Measurements from ENCODE around the gene CDKL5. TPM values are rescaled to one million over a fixed set of nuclear protein-coding genes. Genes with fewer than 3 reads are reported as not detected.

The CDKL5 gene
- total and polyA plus RNA-seq, 10 donors, result 0.24 to 10.6 (median 7.0) TPM

DNA sequence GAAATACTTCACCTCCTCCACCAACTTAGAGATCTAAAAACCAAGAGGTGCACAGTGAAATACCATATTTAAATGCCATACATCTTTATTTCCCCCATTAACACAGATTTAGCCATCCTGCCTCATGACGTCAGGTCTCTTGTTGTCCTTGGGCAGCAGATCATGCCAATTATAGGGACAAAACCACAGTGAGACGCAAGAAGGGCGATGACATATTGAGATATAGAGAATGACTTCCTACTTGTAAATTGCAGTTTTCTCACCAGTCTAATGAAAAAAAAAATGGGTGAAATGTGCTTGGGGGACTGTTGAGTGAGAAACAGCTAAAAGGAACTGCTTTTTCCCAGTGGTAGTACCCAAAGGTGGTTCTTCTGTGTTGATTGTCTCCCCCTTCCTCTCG lies 222.2 kb downstream of the CDKL5 start:
- intact Hi-C loops (cut with DNase I; ENCODE audit: low total_unique reads), result no loop called here
- H3K27ac ChIP-seq, result no peak overlapping the region
- H3K4me1 ChIP-seq, result no peaks in the 10 kb centered on the region
- H3K36me3 ChIP-seq, result no peaks in the 10 kb centered on the region
- no peak overlapping the region for H3K4me3 ChIP-seq
- no peak for DNase-seq
- TF ChIP-seq POLR2AphosphoS5 (IDR thresholded peaks at IDR 0.05) (no peak), POLR2A (IDR thresholded peaks at IDR 0.05) (no peak)
- TF ChIP-seq, protein P1, sequence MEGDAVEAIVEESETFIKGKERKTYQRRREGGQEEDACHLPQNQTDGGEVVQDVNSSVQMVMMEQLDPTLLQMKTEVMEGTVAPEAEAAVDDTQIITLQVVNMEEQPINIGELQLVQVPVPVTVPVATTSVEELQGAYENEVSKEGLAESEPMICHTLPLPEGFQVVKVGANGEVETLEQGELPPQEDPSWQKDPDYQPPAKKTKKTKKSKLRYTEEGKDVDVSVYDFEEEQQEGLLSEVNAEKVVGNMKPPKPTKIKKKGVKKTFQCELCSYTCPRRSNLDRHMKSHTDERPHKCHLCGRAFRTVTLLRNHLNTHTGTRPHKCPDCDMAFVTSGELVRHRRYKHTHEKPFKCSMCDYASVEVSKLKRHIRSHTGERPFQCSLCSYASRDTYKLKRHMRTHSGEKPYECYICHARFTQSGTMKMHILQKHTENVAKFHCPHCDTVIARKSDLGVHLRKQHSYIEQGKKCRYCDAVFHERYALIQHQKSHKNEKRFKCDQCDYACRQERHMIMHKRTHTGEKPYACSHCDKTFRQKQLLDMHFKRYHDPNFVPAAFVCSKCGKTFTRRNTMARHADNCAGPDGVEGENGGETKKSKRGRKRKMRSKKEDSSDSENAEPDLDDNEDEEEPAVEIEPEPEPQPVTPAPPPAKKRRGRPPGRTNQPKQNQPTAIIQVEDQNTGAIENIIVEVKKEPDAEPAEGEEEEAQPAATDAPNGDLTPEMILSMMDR (IDR thresholded peaks at IDR 0.05 in 8 of 11, conservative IDR thresholded peaks at IDR 0.05 in 3 of 11), result no peak
- H3K27me3 ChIP-seq (replicated peaks in 1 of 7), result no peaks in the 10 kb centered on the region
- H3K9me3 ChIP-seq, result no peaks in the 10 kb centered on the region
- 40 to 81% (median 66%) methylated on average over 4 of the region's 4 CpGs for WGBS, 5 donors

DNA sequence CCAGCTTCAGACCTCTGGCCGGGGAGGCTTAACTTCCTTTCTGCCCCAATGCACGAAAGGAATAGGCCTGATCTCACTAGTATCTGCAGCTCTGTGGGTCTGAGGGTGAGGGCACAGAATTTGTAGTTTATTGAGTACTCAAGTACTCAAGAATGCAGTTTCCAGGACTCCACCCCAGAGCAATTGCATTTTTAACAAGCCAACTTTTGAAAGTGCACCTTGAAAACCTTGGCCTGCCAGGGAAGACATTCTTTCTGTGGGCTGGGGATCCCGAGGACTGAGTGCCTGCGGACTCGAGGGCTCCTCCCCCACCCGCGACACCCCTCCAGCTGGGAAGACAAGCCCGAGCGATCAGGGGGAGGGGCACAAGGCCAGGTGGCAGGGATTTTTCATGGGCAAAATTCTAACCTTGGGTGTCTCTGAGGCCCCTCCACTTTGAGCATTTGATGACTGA lies 224.1 kb downstream of the CDKL5 start:
- intact Hi-C loops (cut with DNase I; ENCODE audit: low total_unique reads), result no loop called here
- Histone ChIP-seq H3K27me3 (replicated peaks in 1 of 7) (no peaks in the 10 kb centered on the region), H3K4me1 (no peaks in the 10 kb centered on the region), H3K36me3 (no peaks in the 10 kb centered on the region), H3K4me3 (no peak overlapping the region), H3K9me3 (no peaks in the 10 kb centered on the region), H3K27ac (no peak overlapping the region)
- WGBS, 5 donors, result 56 to 85% (median 80%) methylated on average over 2 to 9 of the region's 9 CpGs
- no peak for DNase-seq
- TF ChIP-seq, protein P1 (IDR thresholded peaks at IDR 0.05 in 8 of 11, conservative IDR thresholded peaks at IDR 0.05 in 3 of 11), result no peak
- TF ChIP-seq POLR2A (IDR thresholded peaks at IDR 0.05) (no peak), POLR2AphosphoS5 (IDR thresholded peaks at IDR 0.05) (no peak)

DNA sequence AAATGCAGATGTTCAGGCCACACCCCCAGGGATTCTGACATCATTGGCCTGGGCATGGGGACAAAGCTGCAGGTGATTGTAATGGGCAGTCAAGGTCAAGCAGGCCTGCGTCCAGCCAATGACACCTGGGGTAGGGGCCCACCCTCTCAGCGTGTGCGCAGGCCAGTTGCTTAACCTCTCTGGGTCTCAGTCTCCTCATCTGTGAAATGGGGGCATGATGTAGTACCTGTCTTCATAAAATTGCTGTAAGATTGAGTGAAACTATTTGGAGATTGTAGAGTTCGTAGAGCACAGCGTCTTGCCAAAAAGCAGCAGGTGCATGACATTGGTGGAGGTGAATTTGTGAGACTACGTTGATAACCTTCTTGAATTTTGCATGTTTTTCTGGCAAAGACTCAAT lies 225.3 kb downstream of the CDKL5 start:
- H3K4me3 ChIP-seq, result no peak overlapping the region
- TF ChIP-seq POLR2AphosphoS5 (IDR thresholded peaks at IDR 0.05) (no peak), POLR2A (IDR thresholded peaks at IDR 0.05) (no peak)
- TF ChIP-seq, protein P1 (IDR thresholded peaks at IDR 0.05 in 8 of 11, conservative IDR thresholded peaks at IDR 0.05 in 3 of 11), result no peak
- no peaks in the 10 kb centered on the region for H3K36me3 ChIP-seq
- no peak overlapping the region for H3K27ac ChIP-seq
- intact Hi-C loops (cut with DNase I; ENCODE audit: low total_unique reads), result no loop called here
- no peak for DNase-seq
- no peaks in the 10 kb centered on the region for H3K9me3 ChIP-seq
- H3K4me1 ChIP-seq, result no peaks in the 10 kb centered on the region
- no peaks in the 10 kb centered on the region for H3K27me3 ChIP-seq (replicated peaks in 1 of 7)
- 81 to 100% (median 90%) methylated on average over 5 to 6 of the region's 6 CpGs for WGBS, 5 donors

DNA sequence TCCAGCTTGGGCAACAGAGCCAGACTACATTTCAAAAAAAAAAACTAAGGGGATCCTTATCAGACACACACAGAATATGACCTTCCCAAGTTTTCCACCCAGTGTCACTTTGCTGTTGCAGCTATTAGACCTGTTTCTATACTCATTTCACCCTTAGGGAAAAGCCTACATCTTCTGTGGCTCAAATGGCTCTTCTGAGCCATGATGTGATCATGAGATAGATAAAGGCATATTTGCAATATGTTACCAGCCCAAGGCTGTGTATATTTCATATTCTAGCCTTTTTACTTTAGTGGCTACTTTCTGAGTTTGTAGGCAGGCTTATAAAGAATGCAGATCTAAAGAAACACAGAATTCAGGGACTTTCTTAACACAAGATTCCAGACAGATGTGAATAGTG lies 227.2 kb downstream of the CDKL5 start:
- no peak for DNase-seq
- Histone ChIP-seq H3K36me3 (no peaks in the 10 kb centered on the region), H3K27me3 (replicated peaks in 1 of 7) (no peaks in the 10 kb centered on the region), H3K4me3 (no peak overlapping the region), H3K4me1 (no peaks in the 10 kb centered on the region), H3K27ac (no peak overlapping the region), H3K9me3 (no peaks in the 10 kb centered on the region)
- TF ChIP-seq, protein P1 (IDR thresholded peaks at IDR 0.05 in 8 of 11, conservative IDR thresholded peaks at IDR 0.05 in 3 of 11), result no peak
- intact Hi-C loops (cut with DNase I; ENCODE audit: low total_unique reads), result no loop called here

All from spleen (tissue), 11 donors.